Measurements from ENCODE around the gene C14orf119. TPM values are rescaled to one million over a fixed set of nuclear protein-coding genes. Genes with fewer than 3 reads are reported as not detected.

Gene C14orf119
- polyA plus RNA-seq, 3 donors: 17.5 to 110 (median 106) TPM

GRCh38 chr14:23101986-23102625, 6.8 kb downstream of the C14orf119 start:
- Mint-ChIP-seq H3K36me3 (peaks cover 25% of the 10 kb centered on the region in 2 donors), H3K9me3 (no peaks in the 10 kb centered on the region), H3K4me1 (peaks cover 38% of the 10 kb centered on the region), H3K27me3 (ENCODE audit: low read depth in 3 of 3) (peaks cover 1 to 4% (median 1%) of the 10 kb centered on the region in 3 donors), H3K4me3 (no peak overlapping the region), H3K27ac (peak overlapping the region in 3 of 7 donors; percentile 50 to 71 (median 60))
- H3K4me2 ChIP-seq (replicated peaks; ENCODE audit: extremely low read depth, low read length, poor library complexity, severe bottlenecking): no peak overlapping the region
- DNase-seq: no peak
- no peak overlapping the region for H3K9ac ChIP-seq (ENCODE audit: insufficient read depth, low read length, poor library complexity, severe bottlenecking)
- TF ChIP-seq CTCF (IDR thresholded peaks at IDR 0.05): no peak
- peaks cover 12 to 24% of the 10 kb centered on the region in 2 donors for H3K4me1 ChIP-seq (ENCODE audit: control insufficient read depth in 1 of 2, insufficient read depth in 2 of 2, low read length in 2 of 2)
- H3K36me3 ChIP-seq (replicated peaks in 1 of 2; ENCODE audit: control insufficient read depth in 1 of 2, insufficient read depth in 2 of 2, low read length in 2 of 2): peaks cover 19 to 23% of the 10 kb centered on the region in 2 donors
- H3K27me3 ChIP-seq (ENCODE audit: control insufficient read depth in 2 of 2, insufficient read depth in 2 of 2, low read length in 2 of 2): no peaks in the 10 kb centered on the region
- intact Hi-C loops (cut with micrococcal nuclease): no loop called here
- H3K79me2 ChIP-seq (ENCODE audit: insufficient read depth, low read length): peaks cover 27% of the 10 kb centered on the region
- no peak overlapping the region for H2AFZ ChIP-seq (ENCODE audit: insufficient read depth, low read depth, low read length, poor library complexity, severe bottlenecking)
- H3K27ac ChIP-seq (ENCODE audit: low read depth in 1 of 2, low read length in 2 of 2): no peak overlapping the region
- no peak overlapping the region for H3K4me3 ChIP-seq (replicated peaks in 1 of 3; ENCODE audit: low read depth in 2 of 3, low read length in 3 of 3)
- 92% methylated on average over 2 of the region's 10 CpGs for WGBS (ENCODE audit: insufficient coverage)
- peaks cover 23% of the 10 kb centered on the region for H4K20me1 ChIP-seq (ENCODE audit: insufficient read depth, low read length)
- H3K9me3 ChIP-seq (replicated peaks in 1 of 2; ENCODE audit: control insufficient read depth in 1 of 2, insufficient read depth in 1 of 2, low read length in 2 of 2): no peaks in the 10 kb centered on the region

- intact Hi-C loops (cut with micrococcal nuclease): no loop called here
- Histone ChIP-seq H3K9me3 (replicated peaks in 1 of 2; ENCODE audit: control insufficient read depth in 1 of 2, insufficient read depth in 1 of 2, low read length in 2 of 2) (no peaks in the 10 kb centered on the region), H3K9ac (ENCODE audit: insufficient read depth, low read length, poor library complexity, severe bottlenecking) (no peak overlapping the region), H3K4me2 (replicated peaks; ENCODE audit: extremely low read depth, low read length, poor library complexity, severe bottlenecking) (no peak overlapping the region), H3K36me3 (replicated peaks in 1 of 2; ENCODE audit: control insufficient read depth in 1 of 2, insufficient read depth in 2 of 2, low read length in 2 of 2) (peaks cover 14 to 18% of the 10 kb centered on the region in 2 donors), H3K27ac (ENCODE audit: low read depth in 1 of 2, low read length in 2 of 2) (no peak overlapping the region), H3K79me2 (ENCODE audit: insufficient read depth, low read length) (peaks cover 20% of the 10 kb centered on the region), H3K4me1 (ENCODE audit: control insufficient read depth in 1 of 2, insufficient read depth in 2 of 2, low read length in 2 of 2) (peaks cover 12 to 17% of the 10 kb centered on the region in 2 donors), H4K20me1 (ENCODE audit: insufficient read depth, low read length) (peaks cover 16% of the 10 kb centered on the region), H3K27me3 (ENCODE audit: control insufficient read depth in 2 of 2, insufficient read depth in 2 of 2, low read length in 2 of 2) (no peaks in the 10 kb centered on the region), H3K4me3 (replicated peaks in 1 of 3; ENCODE audit: low read depth in 2 of 3, low read length in 3 of 3) (no peak overlapping the region), H2AFZ (ENCODE audit: insufficient read depth, low read depth, low read length, poor library complexity, severe bottlenecking) (no peak overlapping the region)
- peaks cover 31% of the 10 kb centered on the region for H3K4me1 Mint-ChIP-seq
- H3K36me3 Mint-ChIP-seq: peaks cover 18% of the 10 kb centered on the region in 2 donors
- H3K27me3 Mint-ChIP-seq (ENCODE audit: low read depth in 3 of 3): peaks cover 1 to 4% (median 1%) of the 10 kb centered on the region in 3 donors
- no peak for TF ChIP-seq CTCF (IDR thresholded peaks at IDR 0.05)
- no peak for DNase-seq
- H3K4me3 Mint-ChIP-seq: no peak overlapping the region
- H3K27ac Mint-ChIP-seq: no peak overlapping the region
- H3K9me3 Mint-ChIP-seq: no peaks in the 10 kb centered on the region
- 100% methylated on average over 1 of the region's 2 CpGs for WGBS (ENCODE audit: insufficient coverage)
Observed at GRCh38 chr14:23102801-23103200, 7.5 kb downstream of the C14orf119 start.

Data from CD14-positive monocyte (primary cell).